Prostate gland (tissue), 2 donors: Measurements from ENCODE around the gene GOLGA2. TPM values are rescaled to one million over a fixed set of nuclear protein-coding genes. Genes with fewer than 3 reads are reported as not detected.

ENCODE experiments used
- DNase-seq: peaks from one replicate; pipeline ENCODE4 v3.0.0-alpha.2; 2019; ENCODE audit warnings: low spot score
- H3K27ac ChIP-seq, 2 donors: fragments of 200-600 bp; sonication (generic); 2 replicates each; pipeline ENCODE4 v1.5.1; 2017 to 2019
- H3K27me3 ChIP-seq: fragments of 200-600 bp; sonication (generic); replicated peaks from 2 replicates; pipeline ENCODE4 v1.5.1; 2019; ENCODE audit not compliant: insufficient read depth
- H3K36me3 ChIP-seq, 2 donors: fragments of 200-600 bp; sonication (generic); 1 replicate in 1 of 2; 2 replicates in 1 of 2; pipeline versions ENCODE4 v1.5.1 to v1.8.1; 2017 to 2019
- H3K4me1 ChIP-seq: fragments of 200-600 bp; sonication (generic); replicated peaks from 2 replicates; pipeline ENCODE4 v1.5.1; 2019
- H3K4me3 ChIP-seq, 2 donors: fragments of 200-600 bp; sonication (generic); 2 replicates each; pipeline ENCODE4 v1.5.1; 2017 to 2019
- H3K9me3 ChIP-seq: fragments of 200-600 bp; sonication (generic); 2 replicates; pipeline ENCODE4 v1.5.1; 2017
- CTCF ChIP-seq, 4 experiments: fragments of 200-600 bp in 2 of 4; fragments of 450-650 bp in 2 of 4; sonication (generic) in 2 of 4; IDR thresholded peaks; 1 replicate in 3 of 4; 2 replicates in 1 of 4; pipeline ENCODE4 v1.5.1; 2016 to 2019; ENCODE audit warnings: antibody characterized with exemption in 4 of 4, mild to moderate bottlenecking in 2 of 4, moderate library complexity in 2 of 4
- POLR2A ChIP-seq: fragments of 450-650 bp; IDR thresholded peaks from one replicate; pipeline ENCODE4 v1.6.1; 2016; ENCODE audit warnings: antibody characterized with exemption, mild to moderate bottlenecking
- POLR2AphosphoS5 ChIP-seq: sonication (generic); formaldehyde crosslinking; IDR thresholded peaks from one replicate; pipeline ENCODE4 v1.6.1; 2017; ENCODE audit warnings: antibody characterized with exemption
- WGBS: methylation state at CpG from one replicate; pipeline ENCODE4 v1.1.5; 2018; 5-methylcytosine and 5-hydroxymethylcytosine counted together
- intact Hi-C: fragments of 100-400 bp; cut with DNase I; formaldehyde crosslinking; loops from one replicate; pipeline ENCODE4 v1.14.2; 2022
- total RNA-seq, 2 donors: library from RNA; depleted of rRNA; stranded (reverse); fragments of >200 nt; gene quantifications; one replicate each; pipeline ENCODE4 v1.1.0, GENCODE V29; 2016

Gene GOLGA2
- total RNA-seq, 2 donors from 2014 or later: 92.1 to 147 TPM

DNA sequence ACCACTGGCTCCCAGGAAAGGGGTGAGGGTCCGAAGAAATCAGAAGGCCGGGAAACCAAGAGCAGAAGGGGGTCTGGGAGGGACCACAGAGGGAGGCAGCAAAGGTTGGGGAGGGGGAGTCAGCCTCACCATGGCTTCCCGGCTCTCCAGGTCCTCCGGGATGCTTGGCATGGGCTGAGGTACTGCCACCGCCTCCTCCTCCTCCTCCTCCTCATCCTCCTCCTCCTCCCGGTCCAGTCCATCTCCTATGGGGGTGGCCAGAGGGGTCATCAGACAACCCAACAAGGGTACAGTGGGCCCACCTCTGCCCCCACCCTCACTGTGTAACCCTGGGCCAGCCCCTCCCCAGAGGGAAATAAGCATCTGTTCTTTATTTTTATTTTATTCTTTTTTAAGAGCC is 17.5 kb downstream of the GOLGA2 start:
- no peak overlapping the region for H3K27ac ChIP-seq
- no peaks in the 10 kb centered on the region for H3K4me1 ChIP-seq
- TF ChIP-seq POLR2A (no peak), CTCF (IDR thresholded peaks at IDR 0.05) (no peak), POLR2AphosphoS5 (no peak)
- H3K36me3 ChIP-seq: peaks cover 28 to 43% of the 10 kb centered on the region in 2 donors
- no peak for DNase-seq
- intact Hi-C loops: no loop called here
- no peaks in the 10 kb centered on the region for H3K9me3 ChIP-seq
- 97% methylated on average over 6 of the region's 6 CpGs for WGBS
- no peak overlapping the region for H3K4me3 ChIP-seq
- no peaks in the 10 kb centered on the region for H3K27me3 ChIP-seq

DNA sequence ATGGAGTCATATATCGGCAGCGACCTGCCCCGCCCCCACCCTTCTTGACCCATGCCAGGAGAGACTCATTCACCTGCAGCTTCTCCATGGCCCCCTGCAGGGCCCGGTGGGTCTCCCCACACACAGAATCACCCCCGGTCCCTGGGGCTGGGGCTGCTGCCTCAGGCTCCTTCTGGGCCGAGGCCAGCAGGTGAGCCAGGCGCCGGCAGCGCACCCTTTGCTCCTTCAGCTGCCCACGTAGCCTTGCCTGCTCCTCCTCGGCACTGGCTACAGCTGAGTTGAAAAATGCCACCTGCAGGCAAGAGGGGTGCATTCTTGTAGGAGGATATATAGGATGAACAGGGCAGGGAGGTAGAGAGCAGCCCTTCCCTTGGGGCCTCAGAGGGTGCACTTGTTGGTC is 17.9 kb downstream of the GOLGA2 start:
- H3K4me1 ChIP-seq: no peaks in the 10 kb centered on the region
- no peaks in the 10 kb centered on the region for H3K27me3 ChIP-seq
- H3K36me3 ChIP-seq: peaks cover 28 to 43% of the 10 kb centered on the region in 2 donors

DNA sequence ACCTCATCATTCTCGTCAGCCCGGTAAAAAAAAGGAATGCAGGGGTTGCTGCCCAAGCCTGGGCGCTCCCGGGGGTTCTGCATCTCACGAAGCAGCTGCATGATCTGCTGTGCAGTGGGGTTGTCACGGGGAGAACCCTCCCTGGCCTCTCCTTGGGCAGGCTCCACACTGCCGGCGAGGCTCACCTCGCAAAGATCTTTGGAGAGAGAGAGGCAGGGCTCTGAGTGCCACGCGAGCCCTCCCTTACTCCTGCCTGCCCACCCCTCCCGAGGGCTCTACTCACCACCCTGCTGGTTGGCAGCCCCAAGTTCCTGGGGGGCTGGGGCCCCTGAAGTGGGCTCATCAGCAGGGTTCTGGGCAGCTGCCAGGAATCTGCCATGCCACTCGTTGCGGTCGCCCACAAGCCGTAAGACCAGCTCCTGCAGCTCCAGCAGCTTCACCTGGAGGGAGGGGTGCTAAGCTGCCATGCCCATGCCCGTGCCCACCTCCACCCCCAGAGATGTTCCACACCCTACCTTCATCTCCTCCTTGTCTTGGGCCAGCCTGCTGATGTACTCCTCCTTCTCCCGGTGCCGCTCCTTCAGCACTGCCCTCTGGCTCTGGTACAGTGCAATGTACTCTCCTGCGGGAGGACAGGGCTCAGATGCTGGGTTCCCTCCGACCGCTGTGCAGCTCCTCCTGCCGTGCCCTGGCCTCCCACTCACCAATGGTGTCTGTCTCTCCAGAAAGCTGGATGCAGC is 18.6 kb downstream of the GOLGA2 start:
- Histone ChIP-seq H3K27me3 (no peaks in the 10 kb centered on the region), H3K27ac (no peak overlapping the region), H3K9me3 (no peaks in the 10 kb centered on the region), H3K4me1 (no peaks in the 10 kb centered on the region), H3K36me3 (peaks cover 28 to 39% of the 10 kb centered on the region in 2 donors), H3K4me3 (no peak overlapping the region)
- DNase-seq: no peak
- 73% methylated on average over 22 of the region's 23 CpGs for WGBS
- intact Hi-C loops: no loop called here
- TF ChIP-seq POLR2A: no peak
- TF ChIP-seq POLR2AphosphoS5: no peak
- no peak for TF ChIP-seq CTCF (IDR thresholded peaks at IDR 0.05)

More for the DNA sequence above, 17.9 kb downstream of the GOLGA2 start:
- Histone ChIP-seq H3K9me3 (no peaks in the 10 kb centered on the region), H3K4me3 (no peak overlapping the region), H3K27ac (no peak overlapping the region)
- intact Hi-C loops: no loop called here
- 83% methylated on average over 9 of the region's 11 CpGs for whole genome bisulfite sequencing
- DNase-seq: no peak
- TF ChIP-seq CTCF (IDR thresholded peaks at IDR 0.05): no peak
- no peak for TF ChIP-seq POLR2A
- no peak for TF ChIP-seq POLR2AphosphoS5

DNA sequence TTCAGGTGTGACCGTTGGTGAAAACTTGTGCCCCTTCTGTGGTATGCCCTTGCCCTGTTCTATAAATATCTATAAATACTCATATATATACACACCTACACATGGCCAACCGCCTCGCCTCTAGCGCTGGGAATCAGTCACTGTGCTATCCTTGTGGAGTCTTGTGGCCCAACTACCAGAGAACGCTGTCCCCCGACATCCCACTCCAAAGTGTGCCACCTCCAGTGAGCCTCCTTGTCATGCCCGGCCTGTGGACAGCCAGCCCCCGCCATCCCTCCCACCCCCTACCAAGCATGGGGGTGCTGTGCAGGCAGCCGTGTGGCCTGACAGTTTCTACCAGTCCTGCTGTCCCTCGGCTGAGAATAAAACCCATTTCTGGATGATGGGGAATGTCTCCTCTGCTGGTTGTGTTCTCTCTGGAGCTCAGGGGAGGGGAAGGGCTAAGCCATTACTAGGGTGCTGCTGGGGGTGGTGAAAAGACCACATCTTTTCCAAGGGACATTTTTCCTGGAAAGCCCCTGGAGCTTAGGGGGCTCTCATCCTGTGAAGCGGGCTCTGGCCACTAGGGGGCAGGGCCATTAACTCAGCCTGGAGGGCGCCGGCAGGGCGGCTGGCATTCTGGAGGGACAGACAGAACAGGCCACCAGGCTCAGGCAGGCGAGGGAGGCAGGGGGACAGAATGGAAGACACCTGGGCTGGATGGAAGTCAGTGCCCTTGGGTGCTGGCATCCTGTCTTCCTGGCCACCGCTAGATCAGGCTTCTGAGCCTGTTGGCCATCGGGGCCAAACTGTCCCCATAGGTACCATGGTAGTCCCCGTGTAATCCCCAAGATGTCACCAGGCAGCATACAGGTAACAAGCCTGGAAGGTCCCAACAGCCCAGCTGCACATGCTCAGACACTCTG is 20.7 kb downstream of the GOLGA2 start:
- intact Hi-C loops: no loop called here
- Histone ChIP-seq H3K9me3 (no peaks in the 10 kb centered on the region), H3K27ac (no peak overlapping the region), H3K4me3 (no peak overlapping the region), H3K27me3 (no peaks in the 10 kb centered on the region), H3K4me1 (no peaks in the 10 kb centered on the region), H3K36me3 (peaks cover 22 to 32% of the 10 kb centered on the region in 2 donors)
- no peak for TF ChIP-seq POLR2A
- TF ChIP-seq CTCF (IDR thresholded peaks at IDR 0.05): peak; percentile 43 to 70 (median 59)
- whole genome bisulfite sequencing: 61% methylated on average over 18 of the region's 18 CpGs
- DNase-seq: peak; percentile 36
